Measurements from ENCODE around the gene DCBLD1.

Gene DCBLD1

GRCh38 chr6:117525607-117526006 lies 43.1 kb downstream of the DCBLD1 start:
- Histone ChIP-seq H3K9ac (no peak overlapping the region), H3K79me2 (no peaks in the 10 kb centered on the region), H3K27ac (no peak overlapping the region), H2AFZ (no peak overlapping the region), H3K4me1 (peaks cover 5% of the 10 kb centered on the region), H3K9me3 (ENCODE audit: control insufficient read depth, low read length) (no peaks in the 10 kb centered on the region), H3K27me3 (ENCODE audit: control insufficient read depth, insufficient read depth, low read length) (no peaks in the 10 kb centered on the region), H3K4me3 (ENCODE audit: low read depth, low read length) (no peak overlapping the region), H3K4me2 (ENCODE audit: low read length) (no peak overlapping the region), H3K36me3 (ENCODE audit: control insufficient read depth, insufficient read depth, low read length) (no peaks in the 10 kb centered on the region)
- no peak for TF ChIP-seq CTCF (IDR thresholded peaks at IDR 0.05)

- Histone ChIP-seq H3K36me3 (ENCODE audit: control insufficient read depth, insufficient read depth, low read length) (no peaks in the 10 kb centered on the region), H2AFZ (no peak overlapping the region), H3K9me3 (ENCODE audit: control insufficient read depth, low read length) (no peaks in the 10 kb centered on the region), H3K79me2 (no peaks in the 10 kb centered on the region), H3K4me3 (ENCODE audit: low read depth, low read length) (no peak overlapping the region), H3K9ac (no peak overlapping the region), H3K4me2 (ENCODE audit: low read length) (no peak overlapping the region), H3K27me3 (ENCODE audit: control insufficient read depth, insufficient read depth, low read length) (no peaks in the 10 kb centered on the region), H3K4me1 (peaks cover 5% of the 10 kb centered on the region), H3K27ac (no peak overlapping the region)
- TF ChIP-seq CTCF (IDR thresholded peaks at IDR 0.05), result no peak
Measured at GRCh38 chr6:117530467-117531242, 48.2 kb downstream of the DCBLD1 start.

- Histone ChIP-seq H3K27ac (no peak overlapping the region), H3K9ac (no peak overlapping the region), H3K79me2 (no peaks in the 10 kb centered on the region)
Measured at GRCh38 chr6:117531346-117531745, 48.9 kb downstream of the DCBLD1 start.

GRCh38 chr6:117531809-117532725 lies 49.6 kb downstream of the DCBLD1 start:
- H3K27me3 ChIP-seq (ENCODE audit: control insufficient read depth, insufficient read depth, low read length), result no peaks in the 10 kb centered on the region
- H3K27ac ChIP-seq, result no peak overlapping the region
- H2AFZ ChIP-seq, result no peak overlapping the region
- TF ChIP-seq CTCF (IDR thresholded peaks at IDR 0.05), result no peak
- H3K9me3 ChIP-seq (ENCODE audit: control insufficient read depth, low read length), result no peaks in the 10 kb centered on the region
- no peak overlapping the region for H3K4me3 ChIP-seq (ENCODE audit: low read depth, low read length)
- H3K36me3 ChIP-seq (ENCODE audit: control insufficient read depth, insufficient read depth, low read length), result no peaks in the 10 kb centered on the region
- H3K79me2 ChIP-seq, result no peaks in the 10 kb centered on the region
- no peak overlapping the region for H3K9ac ChIP-seq
- H3K4me1 ChIP-seq, result peaks cover 5% of the 10 kb centered on the region
- H3K4me2 ChIP-seq (ENCODE audit: low read length), result no peak overlapping the region

More at GRCh38 chr6:117531346-117531745, 48.9 kb downstream of the DCBLD1 start:
- no peaks in the 10 kb centered on the region for H3K9me3 ChIP-seq (ENCODE audit: control insufficient read depth, low read length)
- no peak for TF ChIP-seq CTCF (IDR thresholded peaks at IDR 0.05)
- H3K4me2 ChIP-seq (ENCODE audit: low read length), result no peak overlapping the region
- H3K4me3 ChIP-seq (ENCODE audit: low read depth, low read length), result no peak overlapping the region
- H3K36me3 ChIP-seq (ENCODE audit: control insufficient read depth, insufficient read depth, low read length), result no peaks in the 10 kb centered on the region
- H3K4me1 ChIP-seq, result peaks cover 5% of the 10 kb centered on the region
- H3K27me3 ChIP-seq (ENCODE audit: control insufficient read depth, insufficient read depth, low read length), result no peaks in the 10 kb centered on the region
- no peak overlapping the region for H2AFZ ChIP-seq
